HG03139 (cell line): Measurements from ENCODE around the gene EN1.

Experiments
- ATAC-seq: cut with Tn5 transposase; IDR thresholded peaks from one replicate; pipeline ENCODE4 v1.9.1; 2021; ENCODE audit not compliant: unreplicated experiment

EN1 gene

DNA sequence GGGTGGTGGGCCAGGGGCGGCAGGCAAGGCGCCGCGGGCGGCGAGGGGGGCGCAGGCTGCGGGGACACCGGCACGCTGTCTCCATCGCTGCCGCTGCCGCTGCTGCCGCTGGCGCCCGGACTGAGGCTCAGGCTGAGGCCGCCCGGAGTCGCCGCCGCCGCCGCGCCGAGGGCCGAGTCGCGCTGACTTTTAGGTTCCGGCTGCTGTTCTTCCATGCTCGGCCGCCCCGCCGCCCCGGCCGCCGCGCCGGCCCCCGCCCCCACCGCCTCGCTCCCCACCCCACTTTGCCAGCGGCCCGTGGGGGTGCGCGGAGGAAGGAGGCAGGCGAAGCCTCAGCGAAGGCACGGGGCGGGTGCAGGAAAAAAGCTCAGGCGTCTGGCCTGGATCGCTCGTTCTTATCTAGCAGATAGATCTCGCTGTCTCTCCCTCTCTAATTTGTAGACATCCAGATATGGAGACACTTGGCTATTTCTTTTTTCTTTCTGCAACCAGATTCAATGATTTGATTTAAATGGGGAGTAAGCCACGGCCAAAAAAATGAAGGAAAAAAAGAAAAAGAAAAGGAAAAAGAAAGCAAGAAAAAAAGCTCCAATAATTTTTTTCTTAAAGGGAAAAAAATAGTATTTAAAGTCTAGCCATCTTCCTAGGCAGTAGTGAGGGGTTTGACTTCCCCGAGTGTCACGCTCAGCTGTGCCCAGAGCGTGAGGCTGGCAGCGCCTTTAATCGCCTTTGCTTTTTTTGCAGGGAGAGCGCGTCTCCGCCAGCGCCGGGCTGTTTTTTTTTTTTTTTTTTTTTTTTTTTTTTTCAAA is at the start of gene EN1:
TSS of gene EN1 (minus strand) at position 696 of the 809 bp plus-strand sequence. CDS start at position 215, 481 bp downstream.
- no peak for ATAC-seq

DNA sequence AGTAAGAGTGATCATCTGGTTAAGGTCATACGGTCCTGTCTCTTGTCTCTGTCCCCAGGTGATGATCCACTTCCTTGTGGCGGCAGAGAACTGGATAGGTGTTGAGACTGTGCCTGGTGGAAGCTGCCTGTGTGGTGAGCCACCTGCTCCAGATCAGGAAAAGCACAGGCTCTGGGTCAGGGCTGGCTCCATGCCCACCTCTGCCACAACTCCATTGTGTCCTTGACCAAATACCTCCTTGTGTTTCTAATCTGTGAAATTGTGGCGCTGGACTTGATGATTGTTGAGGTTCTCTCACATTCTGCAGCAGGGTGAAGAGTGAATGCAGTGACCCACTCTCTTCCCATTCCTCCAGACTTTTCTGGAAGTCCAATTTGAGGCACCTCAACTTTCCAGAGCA is 45.7 kb upstream of the EN1 start:
- no peak for ATAC-seq

- no peak for ATAC-seq
These were observed 42.5 kb upstream of the EN1 start for GRCh38 chr2:118889995-118890394.

DNA sequence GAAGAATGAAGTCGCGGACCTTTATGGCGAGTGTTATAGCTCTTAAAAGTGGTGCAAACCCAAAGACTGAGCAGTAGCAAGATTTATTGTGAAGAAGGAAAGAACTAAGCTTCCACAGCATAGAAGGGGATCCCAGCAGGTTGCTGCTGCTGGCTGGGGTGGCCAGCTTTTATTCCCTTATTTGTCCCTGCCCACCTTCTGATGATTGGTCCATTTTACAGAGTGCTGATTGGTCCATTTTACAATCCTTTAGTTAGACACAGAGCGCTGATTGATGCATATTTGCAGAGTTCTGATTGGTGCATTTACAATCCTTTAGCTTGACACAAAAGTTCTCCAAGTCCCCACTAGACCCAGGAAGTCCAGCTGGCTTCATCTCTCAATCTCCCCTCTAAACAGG is 36.3 kb upstream of the EN1 start:
- ATAC-seq: no peak

- ATAC-seq: no peak
These were observed 35.4 kb upstream of the EN1 start for GRCh38 chr2:118882693-118883336.

DNA sequence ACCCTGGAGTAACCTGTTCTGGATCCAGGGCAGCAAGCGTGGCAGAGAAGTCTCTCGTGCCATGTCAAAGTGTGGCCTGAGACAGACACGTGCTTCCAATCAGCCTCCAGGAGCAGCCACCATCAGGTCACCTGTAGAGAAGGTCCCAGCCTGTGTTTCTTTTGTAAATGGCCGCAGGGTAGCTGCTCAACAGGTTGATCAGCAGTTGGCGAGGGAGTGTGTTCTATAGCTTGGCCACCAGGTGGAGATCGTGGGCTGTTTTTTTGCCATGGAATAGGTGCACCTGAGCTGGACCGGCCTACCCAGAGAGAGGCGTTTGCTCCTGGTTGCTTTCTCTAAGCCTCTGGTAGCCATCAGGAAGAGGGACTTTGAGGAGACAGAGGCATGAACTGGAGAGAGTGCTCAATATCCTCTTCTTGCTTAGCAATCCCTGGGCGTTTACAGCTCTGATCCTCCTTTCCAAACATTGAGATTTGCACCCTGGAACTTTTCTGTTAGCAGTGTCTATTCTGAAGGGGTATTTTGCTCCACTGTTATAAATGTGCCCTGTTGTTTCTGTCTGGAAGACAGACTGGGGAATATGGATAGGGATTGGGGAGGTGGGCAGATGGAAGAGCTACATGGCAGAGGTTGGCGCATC is 34.2 kb upstream of the EN1 start:
- peak; percentile 92 for ATAC-seq

DNA sequence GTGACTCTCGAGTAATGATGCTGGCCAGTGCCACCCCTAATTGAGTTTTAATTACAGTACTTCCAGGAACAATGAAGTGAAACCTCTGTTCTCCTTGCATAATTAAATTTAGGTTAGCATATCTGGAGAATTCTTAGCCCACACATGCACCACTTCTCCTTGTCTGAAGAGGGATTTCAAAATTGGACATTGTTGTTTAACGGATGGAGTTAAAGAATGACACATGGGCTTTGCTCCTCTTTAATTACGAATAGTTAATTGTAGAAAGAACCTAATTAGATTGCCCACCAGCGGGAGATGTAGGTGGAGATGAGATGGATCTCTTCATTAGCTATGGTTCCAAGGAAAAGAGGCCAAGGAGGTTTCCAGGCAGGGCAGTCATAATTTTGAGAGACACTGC is 33.1 kb upstream of the EN1 start:
- ATAC-seq: no peak

- ATAC-seq: no peak
These were observed 31.2 kb upstream of the EN1 start for GRCh38 chr2:118878531-118879149.

GRCh38 chr2:118875318-118875717 is 27.9 kb upstream of the EN1 start:
- ATAC-seq: no peak

DNA sequence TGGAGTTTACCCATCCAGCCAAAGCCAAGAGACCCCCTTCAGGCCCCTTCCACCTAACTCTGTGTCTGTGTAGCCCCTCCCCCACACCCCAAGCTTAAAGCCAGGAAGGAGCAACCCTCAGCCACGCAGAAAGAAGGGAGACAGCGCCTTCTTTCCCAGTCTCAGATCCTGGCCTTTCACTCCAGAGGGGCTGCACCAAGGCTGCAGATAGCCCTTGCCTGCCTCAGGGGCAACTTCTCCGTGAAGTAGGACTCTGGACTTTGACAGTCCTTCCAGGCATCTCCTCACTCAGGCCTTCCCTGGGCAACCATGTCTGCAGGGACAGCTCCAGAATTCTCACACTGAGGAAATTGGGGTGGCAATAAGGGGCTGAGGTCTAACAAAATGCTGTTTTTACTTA is 26.9 kb upstream of the EN1 start:
- ATAC-seq: no peak

GRCh38 chr2:118865106-118865505 is 17.7 kb upstream of the EN1 start:
- peak; percentile 88 for ATAC-seq

DNA sequence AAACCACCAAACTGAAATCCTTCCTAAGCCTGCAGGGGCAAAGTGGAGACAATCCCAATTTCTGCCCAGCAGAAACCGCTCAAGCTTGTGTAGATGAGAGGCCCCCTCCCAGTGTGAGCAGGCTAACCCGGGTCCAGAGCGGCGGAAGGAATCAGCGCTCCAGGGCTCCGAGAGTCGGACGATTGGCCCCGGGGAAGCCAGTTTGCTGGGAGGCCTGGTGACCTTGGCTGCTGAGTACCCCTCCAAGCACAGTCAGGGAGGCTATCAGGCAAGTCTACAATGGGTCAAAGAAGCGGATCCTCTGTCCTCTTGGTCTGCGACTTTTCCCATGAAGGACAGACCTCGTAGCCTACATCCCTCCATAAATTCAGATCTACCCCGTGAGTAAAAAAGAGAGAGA is 16.8 kb upstream of the EN1 start:
- no peak for ATAC-seq

DNA sequence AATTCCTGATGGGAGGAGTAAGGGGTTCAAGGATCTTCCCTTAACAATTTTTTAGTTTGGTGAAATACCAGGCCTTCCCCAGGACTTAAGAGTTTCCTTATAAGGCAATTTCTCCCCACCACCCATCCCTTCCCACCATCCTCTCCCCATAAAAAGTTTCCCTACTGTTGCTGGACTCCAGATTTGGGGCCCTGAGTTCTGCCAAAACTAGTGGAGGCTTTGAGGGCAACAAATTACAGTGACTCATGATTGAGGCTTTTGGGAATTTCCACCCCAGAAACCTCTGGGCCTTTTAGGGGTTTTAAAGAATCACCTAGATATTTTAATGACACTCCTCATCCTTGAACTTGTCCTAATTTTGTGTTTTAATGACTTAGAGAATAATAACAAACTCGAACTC is 14.3 kb upstream of the EN1 start:
- ATAC-seq: no peak

DNA sequence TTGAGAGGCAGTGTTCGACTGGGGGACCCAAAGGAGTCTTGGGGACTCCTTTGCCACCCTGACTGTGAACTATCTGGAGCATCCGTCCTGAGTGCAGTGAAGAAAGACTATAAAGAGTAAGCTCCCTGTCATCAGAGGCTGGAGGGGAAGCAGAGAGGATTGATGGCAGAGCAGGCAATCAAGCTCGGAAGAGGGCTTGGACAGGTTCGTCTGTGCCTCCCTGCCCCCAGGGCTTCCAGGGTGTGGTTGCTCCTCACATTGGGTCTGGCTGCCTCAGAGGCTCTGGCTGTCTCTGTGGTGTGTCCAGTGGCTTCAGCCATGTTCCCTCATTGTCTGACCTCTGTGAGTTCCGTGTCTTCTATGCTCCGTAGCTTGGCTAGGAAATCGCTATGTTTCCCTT is 13.8 kb upstream of the EN1 start:
- ATAC-seq: no peak

DNA sequence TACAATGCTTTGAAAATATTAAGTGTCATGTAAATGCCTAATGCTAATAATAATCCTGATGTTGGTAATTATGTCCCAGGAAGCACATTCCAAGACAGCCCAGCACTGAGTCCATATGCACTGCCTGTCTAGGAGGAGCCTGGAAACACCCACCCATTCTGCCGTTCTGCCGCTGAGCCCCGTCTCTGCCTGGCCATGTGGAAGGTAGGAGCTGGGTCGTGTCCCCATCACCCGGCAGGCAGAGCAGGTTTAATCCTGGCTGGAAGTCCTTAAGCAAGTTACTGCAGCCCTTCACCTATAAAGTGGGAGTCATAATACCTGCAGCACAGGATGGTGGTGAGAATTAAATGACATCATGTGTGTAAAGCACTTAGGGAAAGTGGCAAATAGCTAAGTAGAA is 13.1 kb upstream of the EN1 start:
- ATAC-seq: no peak

- ATAC-seq: no peak
These were observed 11.8 kb upstream of the EN1 start for GRCh38 chr2:118859157-118859770.

DNA sequence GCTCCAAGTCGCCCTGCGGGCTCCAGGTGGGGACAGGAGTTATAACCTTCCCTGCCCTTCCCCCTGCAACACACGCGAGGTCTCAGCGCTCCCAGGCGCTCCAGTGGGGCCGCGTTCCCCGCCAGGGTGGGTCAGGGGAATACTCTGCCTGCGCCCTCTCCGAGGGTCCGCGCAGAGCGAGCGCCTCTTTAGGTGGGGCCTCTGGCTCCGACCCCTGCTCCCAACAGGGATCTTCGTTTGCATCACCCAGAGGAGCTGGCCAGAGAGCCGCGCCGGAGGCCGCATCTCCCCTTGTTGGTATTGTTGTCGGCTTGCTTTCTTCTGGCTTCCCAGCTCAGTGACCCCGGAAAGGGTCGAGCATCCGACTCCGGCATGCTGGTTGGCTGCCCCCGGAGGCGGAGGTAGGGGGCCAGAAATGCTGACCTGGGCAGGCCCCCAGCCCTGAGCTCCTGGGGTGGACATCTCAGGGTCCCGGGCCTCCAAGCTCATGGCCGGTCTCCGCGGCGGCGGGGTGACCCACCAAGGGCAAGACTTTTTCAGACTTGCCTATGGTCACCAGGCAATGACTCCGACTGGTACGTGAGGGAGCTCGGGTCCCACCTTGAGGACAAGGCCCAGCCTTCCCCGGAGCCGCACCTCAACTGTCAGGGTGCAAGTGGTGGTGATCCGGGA is 11.2 kb upstream of the EN1 start:
- ATAC-seq: no peak

DNA sequence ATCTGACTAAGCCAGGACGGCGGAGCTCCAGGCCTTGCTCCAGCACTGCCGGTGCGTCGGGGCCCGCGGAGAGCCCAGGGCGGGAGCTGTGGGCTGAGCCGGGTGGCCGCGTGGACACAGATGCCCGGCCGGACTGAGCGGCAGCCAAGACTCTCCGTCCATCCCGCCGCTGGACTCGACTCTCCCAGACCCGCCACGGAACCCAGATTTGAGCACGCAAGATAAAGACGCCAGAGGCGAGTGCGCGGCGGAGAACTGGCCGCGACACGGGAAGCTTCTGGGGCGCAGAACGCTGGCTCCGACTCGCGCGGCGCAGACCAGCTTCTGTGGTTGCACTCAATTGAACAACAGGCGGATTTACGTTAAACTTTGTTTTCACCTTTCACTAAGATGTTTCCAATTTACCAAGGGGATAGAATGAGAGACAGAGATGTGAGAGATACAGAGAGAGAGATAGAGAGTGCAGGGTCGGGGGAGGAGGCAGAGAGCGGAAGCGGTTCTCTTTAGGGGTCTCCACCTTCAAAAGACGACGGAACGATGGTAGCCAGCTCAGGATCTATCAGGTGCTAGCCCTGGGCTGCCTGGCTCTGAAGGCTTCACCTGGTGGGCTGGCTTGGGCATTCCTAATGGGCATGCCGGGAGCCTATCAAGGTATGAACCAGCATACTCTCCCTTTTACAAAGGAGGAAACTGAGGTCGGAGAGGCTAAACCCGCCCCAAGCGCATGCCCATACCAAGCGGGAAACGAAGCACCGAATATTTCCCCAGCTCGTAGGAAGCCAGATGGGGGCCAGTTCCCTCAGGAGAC is 10.4 kb upstream of the EN1 start:
- no peak for ATAC-seq

GRCh38 chr2:118856978-118857676 is 9.7 kb upstream of the EN1 start:
- ATAC-seq: no peak
